CD4-positive, alpha-beta T cell (primary cell): ENCODE data around the gene YES1. TPM values are rescaled to one million over a fixed set of nuclear protein-coding genes. Genes with fewer than 3 reads are reported as not detected.

Source experiments
- ATAC-seq: fragments of 200-7000 bp; cut with Tn5 transposase; one replicate; pipeline ENCODE4 v1.10.0; 2022; ENCODE audit warnings: mild to moderate bottlenecking; ENCODE audit not compliant: poor library complexity
- CTCF ChIA-PET: fragments of 350-600 bp; sonication (Branson Sonifier 250); formaldehyde crosslinking; loops from one replicate; lab custom pipeline; 2021; ENCODE audit warnings: antibody characterized with exemption, inconsistent platforms; lab: Charles Lee
- POLR2A ChIA-PET: fragments of 350-600 bp; sonication (Branson Sonifier 250); formaldehyde crosslinking; loops from one replicate; lab custom pipeline; 2021; ENCODE audit warnings: antibody characterized with exemption, inconsistent platforms; lab: Charles Lee
- DNase-seq, 14 experiments: peaks; one replicate each; pipeline ENCODE4 v3.0.0-alpha.2; 2013 to 2020; ENCODE audit warnings: mixed read lengths in 2 of 14
- H3K27ac ChIP-seq, 2 donors: one replicate each; pipeline versions ENCODE4 v1.5.1 to v1.7.0; 2013; ENCODE audit warnings: low read length in 2 of 2, low read depth in 1 of 2, mild to moderate bottlenecking in 1 of 2
- H3K27me3 ChIP-seq, 2 experiments: 1 replicate in 1 of 2; 2 replicates in 1 of 2; pipeline versions ENCODE4 v1.6.1 to v1.7.0; 2013; ENCODE audit warnings: low read length in 2 of 2, control low read depth in 1 of 2, mild to moderate bottlenecking in 1 of 2, moderate library complexity in 1 of 2; ENCODE audit not compliant: insufficient read depth in 2 of 2, control insufficient read depth in 1 of 2
- H3K36me3 ChIP-seq: one replicate; pipeline ENCODE4 v1.6.1; 2013; ENCODE audit warnings: low read length, control low read depth; ENCODE audit not compliant: insufficient read depth
- H3K4me1 ChIP-seq: one replicate; pipeline ENCODE4 v1.6.1; 2013; ENCODE audit warnings: low read length, control low read depth; ENCODE audit not compliant: insufficient read depth
- H3K4me3 ChIP-seq: one replicate; pipeline ENCODE4 v1.5.1; 2013; ENCODE audit warnings: mild to moderate bottlenecking, low read length, moderate library complexity
- H3K9me3 ChIP-seq, 2 experiments: 1 replicate in 1 of 2; 2 replicates in 1 of 2; pipeline versions ENCODE4 v1.6.1 to v1.7.0; 2013; ENCODE audit warnings: low read length in 2 of 2, mild to moderate bottlenecking in 2 of 2, control low read depth in 1 of 2, moderate library complexity in 1 of 2; ENCODE audit not compliant: control insufficient read depth in 1 of 2, insufficient read depth in 1 of 2
- H3K27ac Mint-ChIP-seq: one replicate; pipeline ENCODE4 v1.8.0; 2020; ENCODE audit warnings: mixed read lengths
- H3K27me3 Mint-ChIP-seq: one replicate; pipeline ENCODE4 v1.8.0; 2021; ENCODE audit warnings: mixed read lengths
- H3K36me3 Mint-ChIP-seq: one replicate; pipeline ENCODE4 v1.8.0; 2021; ENCODE audit warnings: low read depth, mixed read lengths
- H3K4me1 Mint-ChIP-seq: one replicate; pipeline ENCODE4 v1.8.0; 2021; ENCODE audit warnings: low read depth, mixed read lengths
- H3K4me3 Mint-ChIP-seq: one replicate; pipeline ENCODE4 v1.8.0; 2020; ENCODE audit warnings: mild to moderate bottlenecking, mixed read lengths
- H3K9me3 Mint-ChIP-seq: one replicate; pipeline ENCODE4 v1.8.0; 2020; ENCODE audit warnings: mixed read lengths
- intact Hi-C, 2 experiments: fragments of 100-400 bp; cut with DNase I in 1 of 2; cut with micrococcal nuclease in 1 of 2; formaldehyde crosslinking; loops; one replicate each; pipeline versions ENCODE4 v1.15.1 to v1.9.0; 2023 to 2025; cut with DNase I, micrococcal nuclease
- total RNA-seq, 174 experiments: library from RNA in 2 of 174; stranded (reverse) in 2 of 174; gene quantifications; one replicate each; pipeline ENCODE4 v1.2.3 and lab custom pipeline; 2021 to 2026
- TF ChIP-seq, protein P1 (sequence below): fragments of 200-600 bp; IDR thresholded peaks from one replicate; pipeline ENCODE4 v1.8.0; 2022; ENCODE audit warnings: antibody characterized with exemption, mild to moderate bottlenecking

YES1 gene
- total RNA-seq, 2 experiments from 2014 or later, result 17.6 to 19.8 TPM

- Histone ChIP-seq H3K4me3 (no peak overlapping the region), H3K27ac (no peak overlapping the region), H3K9me3 (no peaks in the 10 kb centered on the region), H3K27me3 (no peaks in the 10 kb centered on the region), H3K36me3 (no peaks in the 10 kb centered on the region), H3K4me1 (peaks cover 20% of the 10 kb centered on the region)
- TF ChIP-seq, protein P1, sequence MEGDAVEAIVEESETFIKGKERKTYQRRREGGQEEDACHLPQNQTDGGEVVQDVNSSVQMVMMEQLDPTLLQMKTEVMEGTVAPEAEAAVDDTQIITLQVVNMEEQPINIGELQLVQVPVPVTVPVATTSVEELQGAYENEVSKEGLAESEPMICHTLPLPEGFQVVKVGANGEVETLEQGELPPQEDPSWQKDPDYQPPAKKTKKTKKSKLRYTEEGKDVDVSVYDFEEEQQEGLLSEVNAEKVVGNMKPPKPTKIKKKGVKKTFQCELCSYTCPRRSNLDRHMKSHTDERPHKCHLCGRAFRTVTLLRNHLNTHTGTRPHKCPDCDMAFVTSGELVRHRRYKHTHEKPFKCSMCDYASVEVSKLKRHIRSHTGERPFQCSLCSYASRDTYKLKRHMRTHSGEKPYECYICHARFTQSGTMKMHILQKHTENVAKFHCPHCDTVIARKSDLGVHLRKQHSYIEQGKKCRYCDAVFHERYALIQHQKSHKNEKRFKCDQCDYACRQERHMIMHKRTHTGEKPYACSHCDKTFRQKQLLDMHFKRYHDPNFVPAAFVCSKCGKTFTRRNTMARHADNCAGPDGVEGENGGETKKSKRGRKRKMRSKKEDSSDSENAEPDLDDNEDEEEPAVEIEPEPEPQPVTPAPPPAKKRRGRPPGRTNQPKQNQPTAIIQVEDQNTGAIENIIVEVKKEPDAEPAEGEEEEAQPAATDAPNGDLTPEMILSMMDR, result no peak
- H3K27ac Mint-ChIP-seq, result no peak overlapping the region
- no peaks in the 10 kb centered on the region for H3K9me3 Mint-ChIP-seq
- DNase-seq (no peak), ATAC-seq (no peak)
- no peaks in the 10 kb centered on the region for H3K27me3 Mint-ChIP-seq
- no peak overlapping the region for H3K4me3 Mint-ChIP-seq
- no peaks in the 10 kb centered on the region for H3K36me3 Mint-ChIP-seq
- H3K4me1 Mint-ChIP-seq, result peaks cover 32% of the 10 kb centered on the region
- intact Hi-C loops, result loop anchor here in 1 of 2 experiments (5.0 to 10.0 kb wide), 2 partner anchors 37 to 119 kb away; partner anchors contain the start of gene ENOSF1
- CTCF ChIA-PET, result no interaction called here
- POLR2A ChIA-PET, result no interaction called here
These were observed 22.2 kb upstream of the YES1 start for GRCh38 chr18:834082-834720.

DNA sequence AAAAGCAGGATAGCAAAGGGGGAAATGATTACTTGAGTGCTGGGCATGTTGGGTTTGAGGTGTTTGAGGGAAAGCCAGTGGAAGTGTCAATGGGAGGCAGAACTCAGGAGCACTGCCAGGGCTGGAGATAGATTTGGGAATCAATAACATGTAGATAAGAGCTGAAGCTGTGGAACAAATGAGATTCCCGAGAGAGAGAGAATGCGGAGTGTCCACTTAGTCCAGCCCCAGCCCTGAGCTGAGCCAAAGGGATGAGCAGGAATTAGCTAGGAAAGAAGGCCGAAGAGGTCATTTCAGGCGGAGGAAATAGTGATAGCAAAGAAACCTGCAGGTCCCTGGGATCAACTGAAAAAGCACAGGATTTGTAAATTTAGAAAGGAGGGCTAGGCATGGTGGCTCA is 21.2 kb upstream of the YES1 start:
- H3K27me3 ChIP-seq, result no peaks in the 10 kb centered on the region
- H3K27ac Mint-ChIP-seq, result no peak overlapping the region
- intact Hi-C loops, result loop anchor here in 1 of 2 experiments (5.0 to 10.0 kb wide), 2 partner anchors 36 to 118 kb away; partner anchors contain the start of gene ENOSF1

DNA sequence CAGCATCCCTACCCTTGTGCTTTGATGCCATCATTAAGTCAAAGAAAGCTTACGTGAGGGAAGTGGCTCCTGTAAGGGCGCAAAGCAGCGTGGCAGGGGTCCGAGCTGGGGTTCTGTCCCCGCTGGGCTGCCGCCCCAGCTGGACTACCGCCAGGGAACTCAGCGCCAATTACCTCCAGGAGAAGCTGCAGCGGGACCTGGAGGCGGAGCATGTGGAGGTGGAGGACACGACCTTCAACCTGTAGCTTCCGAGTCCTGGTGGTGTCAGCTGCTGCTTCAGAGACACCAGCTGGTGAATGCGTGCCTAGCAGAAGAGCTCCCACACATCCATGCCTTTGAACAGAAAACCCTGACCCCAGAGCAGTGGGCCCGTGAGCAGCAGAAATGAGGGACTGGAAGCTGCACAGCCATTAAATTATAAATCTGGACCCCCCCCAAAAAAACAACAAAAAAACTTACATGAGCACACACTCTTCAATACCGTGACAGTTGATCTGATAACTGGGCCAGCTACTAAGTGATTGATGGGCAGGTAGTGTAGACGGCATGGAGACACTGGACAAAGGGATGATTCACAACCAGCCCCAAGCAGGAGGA is 20.1 kb upstream of the YES1 start:
- intact Hi-C loops, result loop anchor here in 1 of 2 experiments (5.0 to 10.0 kb wide), 2 partner anchors 35 to 117 kb away; partner anchors contain the start of gene ENOSF1
- H3K4me1 ChIP-seq, result peaks cover 20% of the 10 kb centered on the region
- peaks cover 29% of the 10 kb centered on the region for H3K4me1 Mint-ChIP-seq
- ChIA-PET CTCF (interaction anchor here (0.7 to 3.1 kb wide), 7 partner anchors 18 to 1715 kb away, joined by 3 to 24 read pairs (median 11); partner anchors contain the start of gene ENOSF1), POLR2A (interaction anchor here (2.8 to 4.9 kb wide), 2 partner anchors 21 to 91 kb away, joined by 28 to 103 read pairs; partner anchors contain the start of gene YES1)
- no peaks in the 10 kb centered on the region for H3K36me3 ChIP-seq
- peak; percentile 27 for ATAC-seq
- H3K27me3 Mint-ChIP-seq, result no peaks in the 10 kb centered on the region
- H3K4me3 Mint-ChIP-seq, result no peak overlapping the region
- H3K27ac ChIP-seq, result no peak overlapping the region
- H3K27ac Mint-ChIP-seq, result no peak overlapping the region
- no peaks in the 10 kb centered on the region for H3K9me3 ChIP-seq
- DNase-seq, result peak in 6 of 14 experiments; percentile 6 to 52 (median 37)
- H3K27me3 ChIP-seq, result no peaks in the 10 kb centered on the region
- no peaks in the 10 kb centered on the region for H3K9me3 Mint-ChIP-seq
- TF ChIP-seq, protein P1, result peak; percentile 15
- H3K4me3 ChIP-seq, result no peak overlapping the region
- H3K36me3 Mint-ChIP-seq, result no peaks in the 10 kb centered on the region

More for the DNA sequence above, 21.2 kb upstream of the YES1 start:
- TF ChIP-seq, protein P1, result no peak
- ChIA-PET CTCF (interaction anchor here (0.5 to 0.7 kb wide), 2 partner anchors 115 to 119 kb away, joined by 3 to 7 read pairs; no protein-coding TSS in a partner anchor), POLR2A (no interaction called here)
- Histone ChIP-seq H3K36me3 (no peaks in the 10 kb centered on the region), H3K4me1 (peaks cover 20% of the 10 kb centered on the region), H3K4me3 (no peak overlapping the region), H3K27ac (no peak overlapping the region), H3K9me3 (no peaks in the 10 kb centered on the region)
- ATAC-seq, result no peak
- no peak for DNase-seq
- Mint-ChIP-seq H3K36me3 (no peaks in the 10 kb centered on the region), H3K4me1 (peaks cover 29% of the 10 kb centered on the region), H3K9me3 (no peaks in the 10 kb centered on the region), H3K4me3 (no peak overlapping the region), H3K27me3 (no peaks in the 10 kb centered on the region)
